Heart left ventricle (tissue), 16 donors: ENCODE data around the gene PLK3. TPM values are rescaled to one million over a fixed set of nuclear protein-coding genes. Genes with fewer than 3 reads are reported as not detected.

Experiments used
- ATAC-seq, 4 donors: fragments of 200-7000 bp; cut with Tn5 transposase; one replicate each; pipeline ENCODE4 v1.9.1; 2020 to 2022; ENCODE audit warnings: moderate library complexity in 4 of 4, mild to moderate bottlenecking in 3 of 4, moderate number of reproducible peaks in 1 of 4
- DNase-seq, 5 donors: peaks; one replicate each; pipeline ENCODE4 v3.0.0-alpha.2; 2020
- H3K27ac ChIP-seq, 12 donors: fragments of 200-600 bp; sonication (generic) in 4 of 12; one replicate each; pipeline versions ENCODE4 v1.5.0 to v1.8.0; 2016 to 2022; ENCODE audit warnings: mild to moderate bottlenecking in 2 of 12
- H3K27me3 ChIP-seq, 9 donors: fragments of 200-600 bp; sonication (generic) in 2 of 9; one replicate each; pipeline versions ENCODE4 v1.5.1 to v1.8.0; 2016 to 2022; ENCODE audit warnings: mild to moderate bottlenecking in 3 of 9
- H3K36me3 ChIP-seq, 9 donors: fragments of 200-600 bp; sonication (generic) in 2 of 9; one replicate each; pipeline versions ENCODE4 v1.5.0 to v1.8.0; 2018 to 2022; ENCODE audit warnings: mild to moderate bottlenecking in 2 of 9
- H3K4me1 ChIP-seq, 12 donors: fragments of 200-600 bp; sonication (generic) in 4 of 12; one replicate each; pipeline versions ENCODE4 v1.5.0 to v1.8.0; 2016 to 2022; ENCODE audit warnings: mild to moderate bottlenecking in 3 of 12
- H3K4me3 ChIP-seq, 12 donors: fragments of 200-600 bp; sonication (generic) in 4 of 12; one replicate each; pipeline versions ENCODE4 v1.5.0 to v1.8.0; 2017 to 2022; ENCODE audit warnings: mild to moderate bottlenecking in 9 of 12, moderate library complexity in 4 of 12
- H3K9me3 ChIP-seq, 12 donors: fragments of 200-600 bp; sonication (generic) in 4 of 12; one replicate each; pipeline versions ENCODE4 v1.5.0 to v1.8.0; 2016 to 2022; ENCODE audit warnings: mild to moderate bottlenecking in 1 of 12
- POLR2A ChIP-seq, 2 donors: fragments of 450-650 bp; IDR thresholded peaks; one replicate each; pipeline ENCODE4 v1.6.1; 2017; ENCODE audit warnings: antibody characterized with exemption in 2 of 2, mild to moderate bottlenecking in 2 of 2, moderate library complexity in 2 of 2
- WGBS, 4 donors: extraction: QIAGEN DNeasy Blood & Tissue Kit in 2 of 4; methylation state at CpG; one replicate each; pipeline versions ENCODE4 v1.1.5 to v1.1.7; 2013 to 2018; 5-methylcytosine and 5-hydroxymethylcytosine counted together
- intact Hi-C, 10 donors: fragments of 100-400 bp; cut with DNase I; formaldehyde crosslinking; loops; one replicate each; pipeline versions ENCODE4 v1.11.1 to v1.14.2; 2022
- polyA plus RNA-seq, 2 donors: library from polyadenylated mRNA; stranded (reverse); fragments of 200-250 nt; gene quantifications; one replicate each; pipeline ENCODE4 v1.2.3, GENCODE V29; 2013
- total RNA-seq, 9 donors: library from RNA; depleted of rRNA in 2 of 9; stranded (reverse); fragments of >200 nt in 2 of 9; fragmentation: NEBNext Ultra II Directional in 3 of 9; extraction: Animal tissue kit (Norgen Biotek cat#: 25700) in 3 of 9; gene quantifications; one replicate each; pipeline versions ENCODE4 v1.1.0 to v1.2.4, GENCODE V29; 2016 to 2023
- TF ChIP-seq, protein P1 (sequence below), 12 donors: fragments of 200-600 bp; sonication (generic) in 4 of 12; IDR thresholded peaks; one replicate each; pipeline versions ENCODE4 v1.5.0 to v1.8.0; 2018 to 2022; ENCODE audit warnings: antibody characterized with exemption in 12 of 12, mild to moderate bottlenecking in 5 of 12
- donor health status: ischemic (EF 13 %, LVEDD 7.1; RV severe dilation, severe dysfunction).
- donor health status: healthy with polysubstance abuse.
- donor health status: DM: no; HTN: yes; CAD: no.
- donor health status: DM: no; HTN: no; CAD: no.
- donor health status: ischemic (EF 25% LVEDD 6.9; RV normal size, moderate dysfunction).
- donor health status: ischemic (EF 25% LVEDD 5.7; RV mildly dilated, moderate dysfunction).
- donor health status: healthy.
- donor health status: DM: yes; HTN: yes; CAD: no.
- donor health status: ischemic (EF 35%, LVEDD 5.7; RV mildly dilated, moderate dysfunction).
- donor health status: nonischemic (EF 11% LVEDD 7.7; RV severe dilation, severe dysfunction).
- donor health status: DM: yes; HTN: yes; CAD: no.
- donor health status: PGD.
- donor health status: ischemic (EF 29% LVEDD 5.4; RV normal size, mild dysfunction).
- donor health status: nonischemic (EF 23%, LVEDD 6.1; RV moderate dilation, normal function).

The PLK3 gene
- total and polyA plus RNA-seq, 11 donors = 4.5 to 17.9 (median 6.6) TPM

DNA sequence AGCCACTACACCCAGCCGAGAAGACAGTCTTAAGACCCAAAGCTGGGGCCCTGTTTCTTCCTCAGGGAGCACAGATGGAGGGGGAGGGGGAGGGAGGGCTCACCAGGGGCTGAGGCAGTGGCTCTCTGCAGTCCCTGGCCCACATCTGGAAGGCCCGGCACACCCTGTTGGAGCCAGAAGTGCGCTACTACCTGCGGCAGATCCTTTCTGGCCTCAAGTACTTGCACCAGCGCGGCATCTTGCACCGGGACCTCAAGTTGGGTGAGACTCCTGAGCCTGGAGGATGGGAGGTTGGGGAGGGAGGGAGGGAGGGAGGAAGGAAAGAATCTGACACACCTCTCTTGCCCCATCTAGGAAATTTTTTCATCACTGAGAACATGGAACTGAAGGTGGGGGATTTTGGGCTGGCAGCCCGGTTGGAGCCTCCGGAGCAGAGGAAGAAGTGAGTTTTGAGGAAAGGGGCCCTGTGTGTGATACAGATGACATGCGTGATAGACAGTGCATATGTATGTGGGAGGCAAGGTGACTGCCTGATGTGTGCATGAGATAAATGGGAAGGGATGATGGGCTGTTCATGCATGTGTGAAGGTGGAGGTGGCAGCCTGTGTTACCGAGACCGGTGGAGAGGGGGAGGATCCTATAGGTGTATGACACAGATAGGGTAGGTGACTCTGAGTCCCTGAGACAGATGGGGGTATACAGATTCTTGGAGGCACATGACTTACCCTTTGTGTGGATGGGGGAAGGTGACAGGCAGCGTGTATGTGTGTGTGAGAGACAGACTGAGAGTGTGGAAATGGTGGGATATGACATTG is 1.5 kb downstream of the PLK3 start:
- DNase-seq (peak in 3 of 5 donors; percentile 28 to 67 (median 32)), ATAC-seq (no peak)
- Histone ChIP-seq H3K27me3 (no peaks in the 10 kb centered on the region), H3K4me3 (peak overlapping the region; percentile 1 to 97 (median 88)), H3K4me1 (peaks cover 11 to 62% (median 45%) of the 10 kb centered on the region in 12 donors), H3K9me3 (no peaks in the 10 kb centered on the region), H3K27ac (peak overlapping the region in 11 of 12 donors; percentile 16 to 98 (median 93)), H3K36me3 (peaks cover 0 to 50% (median 40%) of the 10 kb centered on the region in 9 donors)
- intact Hi-C loops = loop anchor here in 2 of 10 donors (2.0 to 10.0 kb wide), 2 partner anchors 19 to 503 kb away; no protein-coding TSS in a partner anchor
- 42 to 63% (median 51%) methylated on average over 13 of the region's 13 CpGs for whole genome bisulfite sequencing, 4 donors
- TF ChIP-seq POLR2A (IDR thresholded peaks at IDR 0.05) = no peak
- TF ChIP-seq, protein P1, sequence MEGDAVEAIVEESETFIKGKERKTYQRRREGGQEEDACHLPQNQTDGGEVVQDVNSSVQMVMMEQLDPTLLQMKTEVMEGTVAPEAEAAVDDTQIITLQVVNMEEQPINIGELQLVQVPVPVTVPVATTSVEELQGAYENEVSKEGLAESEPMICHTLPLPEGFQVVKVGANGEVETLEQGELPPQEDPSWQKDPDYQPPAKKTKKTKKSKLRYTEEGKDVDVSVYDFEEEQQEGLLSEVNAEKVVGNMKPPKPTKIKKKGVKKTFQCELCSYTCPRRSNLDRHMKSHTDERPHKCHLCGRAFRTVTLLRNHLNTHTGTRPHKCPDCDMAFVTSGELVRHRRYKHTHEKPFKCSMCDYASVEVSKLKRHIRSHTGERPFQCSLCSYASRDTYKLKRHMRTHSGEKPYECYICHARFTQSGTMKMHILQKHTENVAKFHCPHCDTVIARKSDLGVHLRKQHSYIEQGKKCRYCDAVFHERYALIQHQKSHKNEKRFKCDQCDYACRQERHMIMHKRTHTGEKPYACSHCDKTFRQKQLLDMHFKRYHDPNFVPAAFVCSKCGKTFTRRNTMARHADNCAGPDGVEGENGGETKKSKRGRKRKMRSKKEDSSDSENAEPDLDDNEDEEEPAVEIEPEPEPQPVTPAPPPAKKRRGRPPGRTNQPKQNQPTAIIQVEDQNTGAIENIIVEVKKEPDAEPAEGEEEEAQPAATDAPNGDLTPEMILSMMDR (IDR thresholded peaks at IDR 0.05) = no peak

DNA sequence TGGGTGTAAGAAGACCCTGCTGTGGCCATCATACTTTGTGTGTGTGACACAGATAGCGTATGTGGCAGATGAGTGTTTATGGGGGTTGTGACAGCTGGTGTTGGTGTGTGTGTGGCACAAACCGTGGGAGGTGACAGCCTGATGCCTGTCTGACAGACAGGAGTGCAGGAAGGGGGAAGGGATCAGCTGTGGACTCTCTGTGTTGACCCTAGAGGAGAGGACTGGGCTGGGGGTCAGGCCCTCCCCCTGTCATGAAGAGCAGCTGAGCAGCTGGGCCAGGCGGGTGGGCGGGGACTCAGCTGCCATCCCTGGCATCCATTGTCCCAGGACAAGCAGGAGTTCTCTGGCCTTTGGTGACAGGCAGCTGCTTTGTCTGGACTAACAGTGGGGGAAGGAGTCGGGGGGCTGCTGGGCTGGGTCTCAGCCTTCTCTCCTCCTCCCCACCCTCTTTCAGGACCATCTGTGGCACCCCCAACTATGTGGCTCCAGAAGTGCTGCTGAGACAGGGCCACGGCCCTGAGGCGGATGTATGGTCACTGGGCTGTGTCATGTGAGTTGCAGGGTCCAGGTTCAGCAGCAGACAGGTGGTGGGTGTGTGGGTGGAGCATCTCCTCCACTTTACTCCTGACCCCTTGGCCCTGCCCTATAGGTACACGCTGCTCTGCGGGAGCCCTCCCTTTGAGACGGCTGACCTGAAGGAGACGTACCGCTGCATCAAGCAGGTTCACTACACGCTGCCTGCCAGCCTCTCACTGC is 2.3 kb downstream of the PLK3 start:
- Histone ChIP-seq H3K27me3 (no peaks in the 10 kb centered on the region), H3K4me3 (peak overlapping the region in 11 of 12 donors; percentile 67 to 97 (median 89)), H3K36me3 (peaks cover 0 to 52% (median 40%) of the 10 kb centered on the region in 9 donors), H3K4me1 (peaks cover 14 to 70% (median 53%) of the 10 kb centered on the region in 12 donors), H3K27ac (peak overlapping the region in 11 of 12 donors; percentile 16 to 97 (median 91)), H3K9me3 (no peaks in the 10 kb centered on the region)
- DNase-seq = peak in 4 of 5 donors; percentile 21 to 51 (median 28)
- no peak for ATAC-seq
- intact Hi-C loops = loop anchor here in 1 of 10 donors (10.0 kb wide), 1 partner anchor 502 kb away; no protein-coding TSS in a partner anchor
- 76 to 84% (median 81%) methylated on average over 10 to 13 of the region's 13 CpGs for WGBS, 4 donors
- TF ChIP-seq POLR2A (IDR thresholded peaks at IDR 0.05) = no peak
- TF ChIP-seq, protein P1 (IDR thresholded peaks at IDR 0.05) = no peak

DNA sequence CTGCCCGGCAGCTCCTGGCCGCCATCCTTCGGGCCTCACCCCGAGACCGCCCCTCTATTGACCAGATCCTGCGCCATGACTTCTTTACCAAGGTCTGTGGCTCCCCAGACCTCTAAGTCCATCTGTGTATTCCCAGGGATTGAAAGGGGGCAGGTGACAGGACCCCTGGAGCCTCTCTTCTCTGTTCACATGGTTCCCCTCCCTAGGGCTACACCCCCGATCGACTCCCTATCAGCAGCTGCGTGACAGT is 2.8 kb downstream of the PLK3 start:
- peak overlapping the region in 6 of 12 donors; percentile 18 to 96 (median 90) for H3K4me3 ChIP-seq
- 86 to 91% (median 89%) methylated on average over 8 to 9 of the region's 9 CpGs for WGBS, 4 donors
- no peaks in the 10 kb centered on the region for H3K27me3 ChIP-seq
- ATAC-seq = no peak
- DNase-seq = no peak
- H3K36me3 ChIP-seq = peaks cover 0 to 52% (median 40%) of the 10 kb centered on the region in 9 donors
- H3K27ac ChIP-seq = peak overlapping the region in 10 of 12 donors; percentile 29 to 97 (median 91)
- H3K9me3 ChIP-seq = no peaks in the 10 kb centered on the region
- intact Hi-C loops = loop anchor here in 1 of 10 donors (10.0 kb wide), 1 partner anchor 502 kb away; no protein-coding TSS in a partner anchor
- peaks cover 14 to 75% (median 57%) of the 10 kb centered on the region in 12 donors for H3K4me1 ChIP-seq
- TF ChIP-seq POLR2A (IDR thresholded peaks at IDR 0.05) = no peak
- TF ChIP-seq, protein P1 (IDR thresholded peaks at IDR 0.05) = no peak
